Measurements from ENCODE around the gene DIAPH1. TPM values are rescaled to one million over a fixed set of nuclear protein-coding genes. Genes with fewer than 3 reads are reported as not detected.

The DIAPH1 gene
- total and polyA plus RNA-seq, 8 donors, result 18.0 to 181 (median 76.6) TPM

- no peaks in the 10 kb centered on the region for H3K27me3 ChIP-seq
- H3K27ac ChIP-seq, result no peak overlapping the region
- H3K4me3 ChIP-seq, result no peak overlapping the region
- 85 to 89% (median 86%) methylated on average over 8 of the region's 8 CpGs for WGBS, 5 donors
- peaks cover 4 to 38% (median 15%) of the 10 kb centered on the region in 4 donors for H3K36me3 ChIP-seq
- TF ChIP-seq POLR2A (IDR thresholded peaks at IDR 0.05), result no peak
- no peak for TF ChIP-seq EP300 (IDR thresholded peaks at IDR 0.05)
- no peak for TF ChIP-seq CTCF (IDR thresholded peaks at IDR 0.05)
- no peak for TF ChIP-seq POLR2AphosphoS5 (IDR thresholded peaks at IDR 0.05)
- intact Hi-C loops (cut with DNase I; ENCODE audit: low total_unique reads), result no loop called here
- peaks cover 0 to 8% (median 7%) of the 10 kb centered on the region in 4 donors for H3K4me1 ChIP-seq
- no peaks in the 10 kb centered on the region for H3K9me3 ChIP-seq
- DNase-seq, result no peak
Measured at GRCh38 chr5:141663506-141663905, 44.7 kb upstream of the DIAPH1 start.

- no peak overlapping the region for H3K4me3 ChIP-seq
- intact Hi-C loops (cut with DNase I; ENCODE audit: low total_unique reads), result no loop called here
- H3K27me3 ChIP-seq, result no peaks in the 10 kb centered on the region
- no peaks in the 10 kb centered on the region for H3K9me3 ChIP-seq
- TF ChIP-seq EP300 (IDR thresholded peaks at IDR 0.05) (no peak), CTCF (IDR thresholded peaks at IDR 0.05) (no peak), POLR2AphosphoS5 (IDR thresholded peaks at IDR 0.05) (no peak), POLR2A (IDR thresholded peaks at IDR 0.05) (no peak)
- DNase-seq, result no peak
- H3K4me1 ChIP-seq, result peaks cover 0 to 8% (median 7%) of the 10 kb centered on the region in 4 donors
- H3K27ac ChIP-seq, result no peak overlapping the region
- peaks cover 0 to 44% (median 17%) of the 10 kb centered on the region in 4 donors for H3K36me3 ChIP-seq
- 82 to 89% (median 88%) methylated on average over 11 to 17 of the region's 17 CpGs for WGBS, 5 donors
Measured at GRCh38 chr5:141662028-141662427, 43.2 kb upstream of the DIAPH1 start.

- WGBS, 5 donors, result 74 to 87% (median 80%) methylated on average over 8 of the region's 8 CpGs
- Histone ChIP-seq H3K27me3 (no peaks in the 10 kb centered on the region), H3K9me3 (no peaks in the 10 kb centered on the region), H3K4me1 (no peaks in the 10 kb centered on the region), H3K4me3 (no peak overlapping the region), H3K36me3 (peaks cover under 1 to 59% (median 31%) of the 10 kb centered on the region in 4 donors), H3K27ac (no peak overlapping the region)
- DNase-seq, result no peak
- intact Hi-C loops (cut with DNase I; ENCODE audit: low total_unique reads), result no loop called here
- TF ChIP-seq POLR2AphosphoS5 (IDR thresholded peaks at IDR 0.05) (no peak), CTCF (IDR thresholded peaks at IDR 0.05) (no peak), POLR2A (IDR thresholded peaks at IDR 0.05) (no peak), EP300 (IDR thresholded peaks at IDR 0.05) (no peak)
Measured at GRCh38 chr5:141657937-141658545, 39.2 kb upstream of the DIAPH1 start.

GRCh38 chr5:141657404-141657803 is 38.6 kb upstream of the DIAPH1 start:
- WGBS, 5 donors, result 88 to 100% (median 95%) methylated on average over 1 of the region's 1 CpG
- Histone ChIP-seq H3K4me3 (no peak overlapping the region), H3K4me1 (no peaks in the 10 kb centered on the region), H3K9me3 (no peaks in the 10 kb centered on the region), H3K27me3 (no peaks in the 10 kb centered on the region), H3K27ac (no peak overlapping the region), H3K36me3 (peaks cover 0 to 56% (median 29%) of the 10 kb centered on the region in 4 donors)
- TF ChIP-seq POLR2A (IDR thresholded peaks at IDR 0.05), result no peak
- TF ChIP-seq EP300 (IDR thresholded peaks at IDR 0.05), result no peak
- no peak for TF ChIP-seq CTCF (IDR thresholded peaks at IDR 0.05)
- TF ChIP-seq POLR2AphosphoS5 (IDR thresholded peaks at IDR 0.05), result no peak
- intact Hi-C loops (cut with DNase I; ENCODE audit: low total_unique reads), result no loop called here
- no peak for DNase-seq
